HFFc6 (cell line): ENCODE data around the gene STK11. TPM values are rescaled to one million over a fixed set of nuclear protein-coding genes. Genes with fewer than 3 reads are reported as not detected.

Experiments
- DNase-seq: peaks from one replicate; pipeline ENCODE4 v3.0.0-alpha.2; 2018
- H3K27ac Mint-ChIP-seq: 2 replicates; pipeline ENCODE4 v1.8.0; 2020; ENCODE audit warnings: mild to moderate bottlenecking, mixed read lengths
- H3K27me3 Mint-ChIP-seq: 2 replicates; pipeline ENCODE4 v1.8.0; 2021; ENCODE audit warnings: mild to moderate bottlenecking, moderate library complexity, mixed read lengths; ENCODE audit not compliant: insufficient read depth
- H3K36me3 Mint-ChIP-seq: 2 replicates; pipeline ENCODE4 v1.8.0; 2021; ENCODE audit warnings: low read depth, mixed read lengths
- H3K4me1 Mint-ChIP-seq: 2 replicates; pipeline ENCODE4 v1.8.0; 2020; ENCODE audit warnings: low read depth, mixed read lengths
- H3K4me3 Mint-ChIP-seq: 2 replicates; pipeline ENCODE4 v1.8.0; 2020; ENCODE audit warnings: mild to moderate bottlenecking, moderate library complexity, mixed read lengths
- H3K9me3 Mint-ChIP-seq: 2 replicates; pipeline ENCODE4 v1.8.0; 2020; ENCODE audit warnings: mild to moderate bottlenecking, mixed read lengths
- total RNA-seq, 6 experiments: library from RNA; stranded (reverse); fragmentation: NEBNext Ultra II Directional; extraction: Animal tissue kit (Norgen Biotek cat#: 25700); gene quantifications; 2 replicates in 1 of 6; 3 replicates in 5 of 6; pipeline ENCODE4 v1.2.3, GENCODE V29; 2021
- TF ChIP-seq, protein P1 (sequence below): fragments of 200-600 bp; sonication (generic); IDR thresholded peaks from 2 replicates; pipeline ENCODE4 v1.5.0; 2021; ENCODE audit warnings: antibody characterized with exemption, mild to moderate bottlenecking

STK11 gene
- total RNA-seq, 6 experiments from 2014 or later: 52.9 to 59.1 (median 56.7) TPM

GRCh38 chr19:1254530-1255185, 49.1 kb downstream of the STK11 start:
- Mint-ChIP-seq H3K27ac (peak overlapping the region; percentile 73), H3K27me3 (peaks cover 25% of the 10 kb centered on the region), H3K4me3 (peak overlapping the region; percentile 56), H3K4me1 (peaks cover 37% of the 10 kb centered on the region), H3K9me3 (no peaks in the 10 kb centered on the region), H3K36me3 (peaks cover 18% of the 10 kb centered on the region)
- TF ChIP-seq, protein P1, sequence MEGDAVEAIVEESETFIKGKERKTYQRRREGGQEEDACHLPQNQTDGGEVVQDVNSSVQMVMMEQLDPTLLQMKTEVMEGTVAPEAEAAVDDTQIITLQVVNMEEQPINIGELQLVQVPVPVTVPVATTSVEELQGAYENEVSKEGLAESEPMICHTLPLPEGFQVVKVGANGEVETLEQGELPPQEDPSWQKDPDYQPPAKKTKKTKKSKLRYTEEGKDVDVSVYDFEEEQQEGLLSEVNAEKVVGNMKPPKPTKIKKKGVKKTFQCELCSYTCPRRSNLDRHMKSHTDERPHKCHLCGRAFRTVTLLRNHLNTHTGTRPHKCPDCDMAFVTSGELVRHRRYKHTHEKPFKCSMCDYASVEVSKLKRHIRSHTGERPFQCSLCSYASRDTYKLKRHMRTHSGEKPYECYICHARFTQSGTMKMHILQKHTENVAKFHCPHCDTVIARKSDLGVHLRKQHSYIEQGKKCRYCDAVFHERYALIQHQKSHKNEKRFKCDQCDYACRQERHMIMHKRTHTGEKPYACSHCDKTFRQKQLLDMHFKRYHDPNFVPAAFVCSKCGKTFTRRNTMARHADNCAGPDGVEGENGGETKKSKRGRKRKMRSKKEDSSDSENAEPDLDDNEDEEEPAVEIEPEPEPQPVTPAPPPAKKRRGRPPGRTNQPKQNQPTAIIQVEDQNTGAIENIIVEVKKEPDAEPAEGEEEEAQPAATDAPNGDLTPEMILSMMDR: no peak
- DNase-seq: no peak

DNA sequence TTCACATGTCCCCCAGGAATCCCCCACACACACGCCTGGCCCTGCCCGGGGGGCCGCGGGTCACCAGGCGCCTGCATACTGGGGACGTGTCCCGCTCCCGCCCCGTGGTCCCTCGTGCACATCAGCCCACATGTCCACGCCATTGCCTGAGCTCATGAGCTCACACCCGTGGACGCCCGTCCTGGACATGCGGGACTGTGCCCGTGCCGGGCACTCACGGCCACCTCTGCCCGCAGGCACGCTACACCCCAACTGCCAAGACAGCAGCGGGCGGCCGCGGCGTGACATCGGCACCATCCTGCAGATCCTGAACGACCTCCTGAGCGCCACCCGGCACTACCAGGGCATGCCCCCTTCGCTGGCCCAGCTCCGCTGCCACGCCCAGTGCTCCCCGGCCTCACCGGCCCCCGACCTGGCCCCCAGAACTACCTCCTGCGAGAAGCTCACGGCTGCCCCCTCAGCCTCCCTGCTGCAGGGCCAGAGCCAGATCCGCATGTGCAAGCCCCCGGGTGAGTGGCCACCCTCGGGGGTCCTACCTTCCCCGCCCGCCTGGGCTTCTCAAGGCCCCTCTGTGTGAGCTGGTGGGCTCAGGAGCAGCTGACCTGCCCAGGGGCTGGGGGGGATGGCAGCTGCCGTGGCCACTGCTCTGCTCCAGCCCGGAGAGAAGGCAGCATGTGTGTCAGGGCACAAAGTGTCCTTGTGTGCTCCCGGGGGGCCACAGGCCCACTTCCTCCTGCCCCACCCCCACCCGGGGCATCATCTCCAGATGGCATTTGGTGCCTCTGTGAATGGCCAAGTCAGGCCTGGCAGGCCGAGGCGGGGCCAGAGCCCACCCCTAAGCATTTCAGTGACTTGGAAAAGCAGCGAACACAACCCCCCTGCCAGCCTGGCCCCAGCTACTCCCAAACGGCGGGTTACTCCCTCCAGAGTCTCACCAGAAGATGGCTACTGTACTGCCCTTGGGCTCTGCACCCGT, 49.9 kb downstream of the STK11 start:
- H3K27me3 Mint-ChIP-seq: peaks cover 29% of the 10 kb centered on the region
- H3K4me3 Mint-ChIP-seq: 0 out of 2 replicates have a peak overlapping the region, but pooled peaks have one; percentile 56
- H3K27ac Mint-ChIP-seq: peak overlapping the region; percentile 73
- peaks cover 42% of the 10 kb centered on the region for H3K4me1 Mint-ChIP-seq
- TF ChIP-seq, protein P1: no peak
- peaks cover 18% of the 10 kb centered on the region for H3K36me3 Mint-ChIP-seq
- no peaks in the 10 kb centered on the region for H3K9me3 Mint-ChIP-seq
- DNase-seq: no peak

DNA sequence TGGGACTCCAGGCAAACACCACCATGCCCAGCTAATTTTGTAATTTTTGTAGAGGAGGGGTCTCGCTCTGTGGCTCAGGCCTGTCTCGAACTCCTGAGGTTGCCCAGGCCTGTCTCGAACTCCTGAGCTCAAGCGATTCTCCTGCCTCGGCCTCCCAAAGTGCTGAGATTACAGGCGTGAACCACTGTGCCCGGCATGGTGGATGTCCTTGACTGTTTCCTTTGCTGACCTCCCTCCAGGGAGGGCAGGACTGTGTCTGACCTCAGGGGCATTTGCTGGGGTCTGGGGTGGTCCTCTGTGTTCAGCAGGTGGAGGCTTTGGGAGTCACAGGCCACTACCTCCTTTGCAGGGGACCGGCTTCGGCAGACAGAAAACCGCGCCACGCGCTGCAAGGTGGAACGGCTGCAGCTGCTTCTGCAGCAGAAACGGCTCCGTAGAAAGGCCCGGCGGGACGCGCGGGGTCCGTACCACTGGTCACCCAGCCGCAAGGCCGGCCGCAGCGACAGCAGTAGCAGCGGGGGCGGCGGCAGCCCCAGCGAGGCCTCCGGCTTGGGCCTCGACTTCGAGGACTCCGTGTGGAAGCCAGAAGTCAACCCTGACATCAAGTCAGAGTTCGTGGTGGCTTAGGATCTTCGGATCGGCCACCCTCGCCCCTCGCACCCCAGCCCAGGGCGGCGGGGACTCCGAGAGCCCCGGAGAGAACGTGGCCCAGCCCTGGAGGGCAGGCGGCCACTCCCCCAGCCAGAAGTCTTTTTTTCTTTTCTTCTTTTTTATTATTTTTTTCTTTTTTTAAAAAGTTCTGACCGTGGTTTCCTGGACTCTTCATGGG, 51.3 kb downstream of the STK11 start:
- Mint-ChIP-seq H3K27ac (peak overlapping the region; percentile 93), H3K27me3 (peaks cover 34% of the 10 kb centered on the region), H3K36me3 (peaks cover 10% of the 10 kb centered on the region), H3K4me1 (peaks cover 50% of the 10 kb centered on the region), H3K9me3 (no peaks in the 10 kb centered on the region), H3K4me3 (peak overlapping the region; percentile 71; the same call in 1 of the 2 replicates)
- TF ChIP-seq, protein P1: no peak
- DNase-seq: no peak

GRCh38 chr19:1257475-1258162, 52.0 kb downstream of the STK11 start:
- peaks cover 30% of the 10 kb centered on the region for H3K27me3 Mint-ChIP-seq
- no peaks in the 10 kb centered on the region for H3K9me3 Mint-ChIP-seq
- TF ChIP-seq, protein P1: no peak
- DNase-seq: no peak
- H3K4me3 Mint-ChIP-seq: peak overlapping the region; percentile 71
- H3K4me1 Mint-ChIP-seq: peaks cover 55% of the 10 kb centered on the region
- H3K36me3 Mint-ChIP-seq: peaks cover 10% of the 10 kb centered on the region
- peak overlapping the region; percentile 93 for H3K27ac Mint-ChIP-seq

DNA sequence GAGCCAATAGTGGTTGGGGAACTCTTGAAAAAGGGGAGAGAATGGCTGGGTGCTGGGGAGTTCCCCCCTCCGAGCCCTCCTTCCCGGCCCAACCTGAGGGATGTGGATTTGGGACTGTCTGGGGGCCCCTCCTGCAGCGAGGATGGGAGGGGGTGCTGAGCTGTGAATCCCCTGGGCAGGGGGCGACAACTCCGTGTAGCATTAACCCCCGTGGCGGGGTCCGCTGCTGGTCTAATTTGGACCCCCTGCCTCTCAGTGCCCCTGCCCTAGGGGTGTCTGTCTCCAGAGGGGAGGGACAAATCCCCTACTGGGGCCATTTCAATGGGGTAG, 52.5 kb downstream of the STK11 start:
- peaks cover 60% of the 10 kb centered on the region for H3K4me1 Mint-ChIP-seq

More for the DNA sequence above, 52.5 kb downstream of the STK11 start:
- H3K27ac Mint-ChIP-seq: peak overlapping the region; percentile 93
- peaks cover 30% of the 10 kb centered on the region for H3K27me3 Mint-ChIP-seq
- peaks cover 10% of the 10 kb centered on the region for H3K36me3 Mint-ChIP-seq
- H3K4me3 Mint-ChIP-seq: peak overlapping the region; percentile 71
- no peak for DNase-seq
- no peaks in the 10 kb centered on the region for H3K9me3 Mint-ChIP-seq
- TF ChIP-seq, protein P1: no peak
